A549 (cell line): Measurements from ENCODE around the gene MST1.

Experiments used
- EHMT2 ChIP-seq: fragments of 200-600 bp; sonication (generic); IDR thresholded peaks from 2 replicates; pipeline ENCODE4 v1.6.1; 2016; ENCODE audit warnings: antibody characterized with exemption, low read depth, mild to moderate bottlenecking, moderate library complexity
- EP300 ChIP-seq, 2 experiments: fragments of >200 bp; sonication (Bioruptor Twin); formaldehyde crosslinking; IDR thresholded peaks; 2 replicates in 1 of 2; 3 replicates in 1 of 2; pipeline ENCODE4 v1.6.1; 2016 to 2017
- JUN ChIP-seq, 2 experiments: fragments of >200 bp; sonication (Bioruptor Twin); formaldehyde crosslinking; IDR thresholded peaks; 2 replicates in 1 of 2; 3 replicates in 1 of 2; pipeline ENCODE4 v1.6.1; 2016 to 2017
- MAZ ChIP-seq: fragments of 150-350 bp; IDR thresholded peaks from 2 replicates; pipeline ENCODE4 v1.6.1; 2014; ENCODE audit warnings: antibody characterized with exemption, low read depth, low read length, borderline replicate concordance
- NPAS2 ChIP-seq: fragments of 250-450 bp; sonication (Bioruptor Pico); IDR thresholded peaks from 2 replicates; pipeline ENCODE4 v1.8.0; 2022; ENCODE audit warnings: mild to moderate bottlenecking, moderate library complexity, borderline replicate concordance
- SREBF2 ChIP-seq: fragments of 450-650 bp; IDR thresholded peaks from 2 replicates; pipeline ENCODE4 v1.6.1; 2014; ENCODE audit warnings: mild to moderate bottlenecking, moderate library complexity
- ZNF302 ChIP-seq: fragments of 250-450 bp; sonication (Bioruptor Pico); IDR thresholded peaks from 2 replicates; pipeline ENCODE4 v1.9.0; 2021; ENCODE audit warnings: inconsistent platforms, mild to moderate bottlenecking, moderate library complexity
- TF ChIP-seq, protein P1 (sequence below): fragments of >200 bp; sonication (Bioruptor Twin); formaldehyde crosslinking; IDR thresholded peaks from 3 replicates; pipeline ENCODE4 v1.5.1; 2016
- TF ChIP-seq, protein P2 (sequence below): IDR thresholded peaks from 2 replicates; pipeline ENCODE4 v1.6.1; 2012

DNA sequence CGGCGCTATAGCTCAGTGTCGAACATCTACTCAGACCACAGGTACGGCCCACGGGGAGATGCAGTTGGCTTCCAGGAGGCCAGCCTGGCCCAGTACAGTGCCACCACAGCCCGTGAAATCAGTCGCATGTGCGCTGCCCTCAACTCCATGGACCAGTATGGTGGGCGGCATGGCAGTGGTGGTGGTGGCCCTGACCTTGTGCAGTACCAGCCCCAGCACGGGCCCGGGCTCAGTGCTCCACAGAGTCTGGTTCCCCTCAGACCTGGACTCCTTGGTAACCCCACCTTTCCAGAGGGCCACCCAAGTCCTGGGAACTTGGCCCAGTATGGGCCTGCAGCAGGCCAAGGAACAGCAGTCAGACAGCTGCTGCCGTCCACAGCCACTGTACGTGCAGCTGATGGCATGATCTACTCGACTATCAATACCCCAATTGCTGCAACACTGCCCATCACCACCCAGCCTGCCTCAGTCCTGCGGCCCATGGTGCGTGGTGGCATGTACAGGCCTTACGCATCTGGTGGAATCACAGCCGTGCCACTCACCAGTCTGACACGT lies 33.5 kb downstream of the MST1 start:
- TF ChIP-seq, protein P1, sequence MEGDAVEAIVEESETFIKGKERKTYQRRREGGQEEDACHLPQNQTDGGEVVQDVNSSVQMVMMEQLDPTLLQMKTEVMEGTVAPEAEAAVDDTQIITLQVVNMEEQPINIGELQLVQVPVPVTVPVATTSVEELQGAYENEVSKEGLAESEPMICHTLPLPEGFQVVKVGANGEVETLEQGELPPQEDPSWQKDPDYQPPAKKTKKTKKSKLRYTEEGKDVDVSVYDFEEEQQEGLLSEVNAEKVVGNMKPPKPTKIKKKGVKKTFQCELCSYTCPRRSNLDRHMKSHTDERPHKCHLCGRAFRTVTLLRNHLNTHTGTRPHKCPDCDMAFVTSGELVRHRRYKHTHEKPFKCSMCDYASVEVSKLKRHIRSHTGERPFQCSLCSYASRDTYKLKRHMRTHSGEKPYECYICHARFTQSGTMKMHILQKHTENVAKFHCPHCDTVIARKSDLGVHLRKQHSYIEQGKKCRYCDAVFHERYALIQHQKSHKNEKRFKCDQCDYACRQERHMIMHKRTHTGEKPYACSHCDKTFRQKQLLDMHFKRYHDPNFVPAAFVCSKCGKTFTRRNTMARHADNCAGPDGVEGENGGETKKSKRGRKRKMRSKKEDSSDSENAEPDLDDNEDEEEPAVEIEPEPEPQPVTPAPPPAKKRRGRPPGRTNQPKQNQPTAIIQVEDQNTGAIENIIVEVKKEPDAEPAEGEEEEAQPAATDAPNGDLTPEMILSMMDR, result no peak
- TF ChIP-seq JUN (IDR thresholded peaks at IDR 0.05), result no peak
- no peak for TF ChIP-seq EHMT2
- no peak for TF ChIP-seq NPAS2 (CRISPR knock-in tag)
- no peak for TF ChIP-seq MAZ
- TF ChIP-seq EP300 (IDR thresholded peaks at IDR 0.05), result no peak
- TF ChIP-seq, protein P2, sequence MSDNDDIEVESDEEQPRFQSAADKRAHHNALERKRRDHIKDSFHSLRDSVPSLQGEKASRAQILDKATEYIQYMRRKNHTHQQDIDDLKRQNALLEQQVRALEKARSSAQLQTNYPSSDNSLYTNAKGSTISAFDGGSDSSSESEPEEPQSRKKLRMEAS, result no peak
- no peak for TF ChIP-seq ZNF302
- no peak for TF ChIP-seq SREBF2
